HepG2 (cell line): ENCODE results near the gene GPX7. TPM values are rescaled to one million over a fixed set of nuclear protein-coding genes. Genes with fewer than 3 reads are reported as not detected.

Source experiments
- ARID5B ChIP-seq: IDR thresholded peaks from 2 replicates; pipeline ENCODE4 v1.4.0; 2020; ENCODE audit warnings: mild to moderate bottlenecking, missing genetic modification reagents
- CREB1 ChIP-seq, 2 experiments: fragments of 450-650 bp in 1 of 2; IDR thresholded peaks; 2 replicates each; pipeline ENCODE4 v1.6.1; 2016 to 2017; ENCODE audit warnings: control low read depth in 1 of 2, mild to moderate bottlenecking in 1 of 2, missing compliant biosample characterization in 1 of 2, missing genetic modification characterization in 1 of 2
- FOSL2 ChIP-seq: sonication (generic); formaldehyde crosslinking; IDR thresholded peaks from 2 replicates; pipeline ENCODE4 v1.4.0; 2020; ENCODE audit warnings: missing genetic modification reagents
- FOXK1 ChIP-seq: sonication (generic); formaldehyde crosslinking; IDR thresholded peaks from 2 replicates; pipeline ENCODE4 v1.4.0; 2020; ENCODE audit warnings: low read depth, missing genetic modification reagents, borderline replicate concordance
- MAX ChIP-seq: IDR thresholded peaks from 2 replicates; pipeline ENCODE4 v1.6.1; 2012; ENCODE audit warnings: inconsistent platforms
- MIXL1 ChIP-seq: IDR thresholded peaks from 2 replicates; pipeline ENCODE4 v1.6.1; 2016
- NCOA2 ChIP-seq: sonication (generic); formaldehyde crosslinking; IDR thresholded peaks from 2 replicates; pipeline ENCODE4 v1.8.0; 2022; ENCODE audit warnings: inconsistent platforms
- NFKBIZ ChIP-seq: IDR thresholded peaks from 2 replicates; pipeline ENCODE4 v1.6.1; 2018; ENCODE audit warnings: missing genetic modification reagents, missing compliant biosample characterization
- NR2F2 ChIP-seq: IDR thresholded peaks from 2 replicates; pipeline ENCODE4 v1.6.1; 2012; ENCODE audit warnings: low read depth, inconsistent platforms, borderline replicate concordance
- NR2F6 ChIP-seq, 2 experiments: IDR thresholded peaks; 2 replicates each; pipeline ENCODE4 v1.6.1; 2016; ENCODE audit warnings: antibody characterized with exemption in 1 of 2, mild to moderate bottlenecking in 1 of 2
- PHF21A ChIP-seq: sonication (generic); formaldehyde crosslinking; IDR thresholded peaks from 2 replicates; pipeline ENCODE4 v1.5.0; 2020; ENCODE audit warnings: mild to moderate bottlenecking, missing genetic modification reagents
- RXRA ChIP-seq: sonication (generic); formaldehyde crosslinking; IDR thresholded peaks from 2 replicates; pipeline ENCODE4 v1.5.1; 2020; ENCODE audit warnings: missing genetic modification reagents
- SPEN ChIP-seq: sonication (generic); formaldehyde crosslinking; IDR thresholded peaks from 2 replicates; pipeline ENCODE4 v1.5.1; 2020; ENCODE audit warnings: low read depth, mild to moderate bottlenecking, missing genetic modification reagents
- TP53 ChIP-seq: sonication (generic); formaldehyde crosslinking; conservative IDR thresholded peaks from 2 replicates; pipeline ENCODE4 v1.4.0; 2020; ENCODE audit warnings: missing genetic modification reagents
- ZFAT ChIP-seq: sonication (generic); formaldehyde crosslinking; conservative IDR thresholded peaks from 2 replicates; pipeline ENCODE4 v1.8.1; 2023; ENCODE audit warnings: missing genetic modification reagents, inconsistent platforms
- ZMYM3 ChIP-seq: sonication (generic); formaldehyde crosslinking; IDR thresholded peaks from 2 replicates; pipeline ENCODE4 v1.5.1; 2020; ENCODE audit warnings: mild to moderate bottlenecking, missing genetic modification reagents
- ZMYM4 ChIP-seq: sonication (generic); formaldehyde crosslinking; IDR thresholded peaks from 2 replicates; pipeline ENCODE4 v1.8.1; 2023; ENCODE audit warnings: mild to moderate bottlenecking, missing genetic modification reagents
- ZNF331 ChIP-seq: sonication (generic); formaldehyde crosslinking; IDR thresholded peaks from 2 replicates; pipeline ENCODE4 v1.4.0; 2020; ENCODE audit warnings: missing genetic modification reagents
- ZNF337 ChIP-seq: sonication (generic); formaldehyde crosslinking; IDR thresholded peaks from 2 replicates; pipeline ENCODE4 v1.5.1; 2020; ENCODE audit warnings: missing genetic modification reagents, low read depth, mild to moderate bottlenecking, borderline replicate concordance
- ZNF550 ChIP-seq: sonication (generic); formaldehyde crosslinking; IDR thresholded peaks from 2 replicates; pipeline ENCODE4 v1.4.0; 2020; ENCODE audit warnings: mild to moderate bottlenecking, missing genetic modification reagents, borderline replicate concordance
- ZSCAN9 ChIP-seq: IDR thresholded peaks from 2 replicates; pipeline ENCODE4 v1.6.1; 2016; ENCODE audit warnings: borderline replicate concordance
- polyA plus RNA-seq, 8 experiments: library from polyadenylated mRNA; depleted of rRNA in 3 of 8; stranded (reverse) in 7 of 8; unstranded in 1 of 8; fragments of >200 nt; fragmentation: Illumina TruSeq in 4 of 8; extraction: Trizol in 4 of 8; gene quantifications; 2 replicates each; pipeline versions ENCODE4 v1.2.1 to v1.2.3, GENCODE V29; 2011 to 2016; ENCODE audit warnings: low read depth in 4 of 8, missing spikeins in 1 of 8, mixed read lengths in 1 of 8; ENCODE audit not compliant: insufficient read depth in 1 of 8
- total RNA-seq, 5 experiments: library from RNA; depleted of rRNA; stranded (reverse); fragments of >200 nt; fragmentation: Illumina TruSeq; extraction: Trizol; gene quantifications; 2 replicates each; pipeline ENCODE4 v1.2.3, GENCODE V29; 2016; ENCODE audit warnings: low read depth in 1 of 5
- TF ChIP-seq, protein P1 (sequence below): IDR thresholded peaks from 2 replicates; pipeline ENCODE4 v1.6.1; 2016
- TF ChIP-seq, protein P2 (sequence below): sonication (generic); formaldehyde crosslinking; IDR thresholded peaks from 2 replicates; pipeline ENCODE4 v1.4.0; 2020; ENCODE audit warnings: missing genetic modification reagents
- TF ChIP-seq, protein P3 (sequence below): IDR thresholded peaks from 2 replicates; pipeline ENCODE4 v1.6.1; 2012; ENCODE audit warnings: low read depth, low read length, improper control_type of control experiment

Gene GPX7
- total and polyA plus RNA-seq, 2 of the 13 experiments (the other 11 are each of a cell fraction or from before 2014, with no cell fraction given) = 14.1 to 16.2 TPM

- TF ChIP-seq MAX = no peak
- TF ChIP-seq ZNF337 (CRISPR knock-in tag) = no peak
- peak; percentile 63 for TF ChIP-seq FOSL2 (CRISPR knock-in tag)
- peak; percentile 74; the same call in 1 of the 2 replicates for TF ChIP-seq RXRA (CRISPR knock-in tag)
- TF ChIP-seq, protein P1, sequence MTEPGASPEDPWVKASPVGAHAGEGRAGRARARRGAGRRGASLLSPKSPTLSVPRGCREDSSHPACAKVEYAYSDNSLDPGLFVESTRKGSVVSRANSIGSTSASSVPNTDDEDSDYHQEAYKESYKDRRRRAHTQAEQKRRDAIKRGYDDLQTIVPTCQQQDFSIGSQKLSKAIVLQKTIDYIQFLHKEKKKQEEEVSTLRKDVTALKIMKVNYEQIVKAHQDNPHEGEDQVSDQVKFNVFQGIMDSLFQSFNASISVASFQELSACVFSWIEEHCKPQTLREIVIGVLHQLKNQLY (CRISPR knock-in tag) = 0 out of 2 replicates have a peak, but pooled peaks have one; percentile 42
- no peak for TF ChIP-seq NFKBIZ (CRISPR knock-in tag)
- peak; percentile 88 for TF ChIP-seq ARID5B
- TF ChIP-seq ZNF331 (CRISPR knock-in tag) = 0 out of 2 replicates have a peak, but pooled peaks have one; percentile 30
- peak; percentile 49; the same call in 1 of the 2 replicates for TF ChIP-seq SPEN (CRISPR knock-in tag)
- TF ChIP-seq FOXK1 (CRISPR knock-in tag) = no peak
- no peak for TF ChIP-seq ZNF550
- TF ChIP-seq, protein P2, sequence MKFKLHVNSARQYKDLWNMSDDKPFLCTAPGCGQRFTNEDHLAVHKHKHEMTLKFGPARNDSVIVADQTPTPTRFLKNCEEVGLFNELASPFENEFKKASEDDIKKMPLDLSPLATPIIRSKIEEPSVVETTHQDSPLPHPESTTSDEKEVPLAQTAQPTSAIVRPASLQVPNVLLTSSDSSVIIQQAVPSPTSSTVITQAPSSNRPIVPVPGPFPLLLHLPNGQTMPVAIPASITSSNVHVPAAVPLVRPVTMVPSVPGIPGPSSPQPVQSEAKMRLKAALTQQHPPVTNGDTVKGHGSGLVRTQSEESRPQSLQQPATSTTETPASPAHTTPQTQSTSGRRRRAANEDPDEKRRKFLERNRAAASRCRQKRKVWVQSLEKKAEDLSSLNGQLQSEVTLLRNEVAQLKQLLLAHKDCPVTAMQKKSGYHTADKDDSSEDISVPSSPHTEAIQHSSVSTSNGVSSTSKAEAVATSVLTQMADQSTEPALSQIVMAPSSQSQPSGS = peak; percentile 53; the same call in 1 of the 2 replicates
- no peak for TF ChIP-seq CREB1 (IDR thresholded peaks at IDR 0.05)
- TF ChIP-seq CREB1 (CRISPR knock-in tag; IDR thresholded peaks at IDR 0.05) = peak; percentile 25; the same call in 1 of the 2 replicates
- no peak for TF ChIP-seq NR2F6 (IDR thresholded peaks at IDR 0.05)
- TF ChIP-seq NR2F6 (CRISPR knock-in tag; IDR thresholded peaks at IDR 0.05) = no peak
- no peak for TF ChIP-seq NR2F2
- 0 out of 2 replicates have a peak, but pooled peaks have one; percentile 49 for TF ChIP-seq MIXL1 (CRISPR knock-in tag)
- TF ChIP-seq ZSCAN9 = peak; percentile 37; the same call in 1 of the 2 replicates
- no peak for TF ChIP-seq TP53 (CRISPR knock-in tag)
- TF ChIP-seq ZMYM3 = peak; percentile 40; the same call in 1 of the 2 replicates
- TF ChIP-seq PHF21A (CRISPR knock-in tag) = peak; percentile 73
- peak; percentile 79 for TF ChIP-seq NCOA2
- TF ChIP-seq, protein P3, sequence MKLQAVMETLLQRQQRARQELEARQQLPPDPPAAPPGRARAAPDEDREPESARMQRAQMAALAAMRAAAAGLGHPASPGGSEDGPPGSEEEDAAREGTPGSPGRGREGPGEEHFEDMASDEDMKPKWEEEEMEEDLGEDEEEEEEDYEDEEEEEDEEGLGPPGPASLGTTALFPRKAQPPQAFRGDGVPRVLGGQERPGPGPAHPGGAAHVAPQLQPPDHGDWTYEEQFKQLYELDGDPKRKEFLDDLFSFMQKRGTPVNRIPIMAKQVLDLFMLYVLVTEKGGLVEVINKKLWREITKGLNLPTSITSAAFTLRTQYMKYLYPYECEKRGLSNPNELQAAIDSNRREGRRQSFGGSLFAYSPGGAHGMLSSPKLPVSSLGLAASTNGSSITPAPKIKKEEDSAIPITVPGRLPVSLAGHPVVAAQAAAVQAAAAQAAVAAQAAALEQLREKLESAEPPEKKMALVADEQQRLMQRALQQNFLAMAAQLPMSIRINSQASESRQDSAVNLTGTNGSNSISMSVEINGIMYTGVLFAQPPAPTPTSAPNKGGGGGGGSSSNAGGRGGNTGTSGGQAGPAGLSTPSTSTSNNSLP = peak; percentile 64; the same call in 1 of the 2 replicates
- peak; percentile 61 for TF ChIP-seq ZMYM4 (CRISPR knock-in tag)
- no peak for TF ChIP-seq ZFAT (CRISPR knock-in tag)
These were observed 49.7 kb downstream of the GPX7 start (continued) for GRCh38 chr1:52651904-52652303.
